GM23338 (cell line): ENCODE measurements around the gene GABRB3. TPM values are rescaled to one million over a fixed set of nuclear protein-coding genes. Genes with fewer than 3 reads are reported as not detected.

Source experiments
- ATAC-seq: fragments of 200-7000 bp; cut with Tn5 transposase; 3 replicates; pipeline ENCODE4 v1.9.1; 2020
- DNase-seq: peaks from one replicate; pipeline ENCODE4 v3.0.0-alpha.2; 2015; ENCODE audit warnings: low spot score
- H2AFZ ChIP-seq: fragments of 200-600 bp; sonication (generic); 2 replicates; pipeline ENCODE4 v1.8.0; 2016; ENCODE audit warnings: antibody characterized with exemption, mild to moderate bottlenecking, moderate library complexity
- H3F3A ChIP-seq: fragments of 200-600 bp; sonication (generic); replicated peaks from 2 replicates; pipeline ENCODE4 v1.8.0; 2017; ENCODE audit warnings: antibody characterized with exemption, mixed run types, low read depth
- H3K27ac ChIP-seq: fragments of 200-600 bp; sonication (generic); 2 replicates; pipeline ENCODE4 v1.6.1; 2016; ENCODE audit warnings: low read depth
- H3K27me3 ChIP-seq: fragments of 200-600 bp; sonication (generic); 2 replicates; pipeline ENCODE4 v1.8.0; 2016; ENCODE audit warnings: mild to moderate bottlenecking, mixed run types, moderate library complexity; ENCODE audit not compliant: insufficient read depth
- H3K36me3 ChIP-seq: fragments of 200-600 bp; sonication (generic); 2 replicates; pipeline ENCODE4 v1.8.0; 2016; ENCODE audit warnings: mild to moderate bottlenecking; ENCODE audit not compliant: insufficient read depth
- H3K4me1 ChIP-seq: fragments of 200-600 bp; sonication (generic); 2 replicates; pipeline ENCODE4 v1.8.0; 2016; ENCODE audit warnings: mild to moderate bottlenecking, moderate library complexity; ENCODE audit not compliant: insufficient read depth
- H3K4me2 ChIP-seq: fragments of 200-600 bp; sonication (generic); 2 replicates; pipeline ENCODE4 v1.7.1; 2017; ENCODE audit warnings: mixed run types
- H3K4me3 ChIP-seq: fragments of 200-600 bp; sonication (generic); 2 replicates; pipeline ENCODE4 v1.6.1; 2016; ENCODE audit warnings: mixed run types
- H3K79me2 ChIP-seq: fragments of 200-600 bp; sonication (generic); replicated peaks from 2 replicates; pipeline ENCODE4 v1.8.0; 2017; ENCODE audit warnings: mild to moderate bottlenecking; ENCODE audit not compliant: insufficient read depth
- H3K9me2 ChIP-seq: fragments of 200-600 bp; sonication (generic); 2 replicates; pipeline ENCODE4 v1.8.0; 2017; ENCODE audit not compliant: insufficient read depth
- H4K20me1 ChIP-seq: fragments of 200-600 bp; sonication (generic); replicated peaks from 2 replicates; pipeline ENCODE4 v1.8.0; 2017; ENCODE audit warnings: mild to moderate bottlenecking; ENCODE audit not compliant: insufficient read depth
- H3K27ac Mint-ChIP-seq: 2 replicates; pipeline ENCODE4 v1.8.0; 2020; ENCODE audit warnings: inconsistent platforms, mild to moderate bottlenecking, moderate library complexity, mixed read lengths
- H3K27me3 Mint-ChIP-seq: 3 replicates; pipeline ENCODE4 v1.8.0; 2022; ENCODE audit warnings: low read depth, mild to moderate bottlenecking, moderate library complexity, mixed read lengths, inconsistent platforms; ENCODE audit not compliant: insufficient read depth, poor library complexity
- H3K36me3 Mint-ChIP-seq: 3 replicates; pipeline ENCODE4 v1.8.0; 2021; ENCODE audit warnings: low read depth, mild to moderate bottlenecking, inconsistent platforms, moderate library complexity, mixed read lengths
- H3K4me1 Mint-ChIP-seq: 3 replicates; pipeline ENCODE4 v1.8.0; 2020; ENCODE audit warnings: mild to moderate bottlenecking, inconsistent platforms, mixed read lengths
- H3K4me3 Mint-ChIP-seq: 3 replicates; pipeline ENCODE4 v1.8.0; 2021; ENCODE audit warnings: moderate library complexity, mild to moderate bottlenecking, inconsistent platforms, mixed read lengths
- H3K9me3 Mint-ChIP-seq: 3 replicates; pipeline ENCODE4 v1.8.0; 2020; ENCODE audit warnings: moderate library complexity, mild to moderate bottlenecking, inconsistent platforms, mixed read lengths
- EZH2 ChIP-seq: fragments of 200-600 bp; sonication (generic); IDR thresholded peaks from one replicate; pipeline ENCODE4 v1.8.0; 2017; ENCODE audit warnings: antibody characterized with exemption, mild to moderate bottlenecking, low read depth; ENCODE audit not compliant: unreplicated experiment
- EZH2phosphoT487 ChIP-seq: fragments of 200-600 bp; sonication (generic); IDR thresholded peaks from one replicate; pipeline ENCODE4 v1.8.1; 2018; ENCODE audit warnings: antibody characterized with exemption; ENCODE audit not compliant: unreplicated experiment
- polyA plus RNA-seq: library from polyadenylated mRNA; unstranded; fragments of >200 nt; fragmentation: Nextera tagmentation; extraction: Ambion mirVana; gene quantifications from 2 replicates; pipeline ENCODE4 v1.2.1, GENCODE V29; 2016
- total RNA-seq: library from RNA; depleted of rRNA; stranded (reverse); fragments of >200 nt; shearing (Covaris generic); gene quantifications from 2 replicates; pipeline ENCODE4 v1.2.3, GENCODE V29; 2014
- TF ChIP-seq, protein P1 (sequence below), 2 experiments: fragments of 200-600 bp in 1 of 2; sonication (generic) in 1 of 2; conservative IDR thresholded peaks; 2 replicates each; pipeline versions ENCODE4 v1.5.1 to v1.6.1; 2016 to 2017; ENCODE audit warnings: antibody characterized with exemption in 2 of 2, low read depth in 2 of 2, mild to moderate bottlenecking in 2 of 2, moderate library complexity in 1 of 2
- TF ChIP-seq, protein P2 (sequence below): fragments of 250-450 bp; sonication (Bioruptor Pico); IDR thresholded peaks from 2 replicates; pipeline ENCODE4 v1.5.0; 2020; ENCODE audit warnings: mild to moderate bottlenecking, moderate library complexity

The GABRB3 gene
- total and polyA plus RNA-seq, 2 experiments from 2014 or later, result 56.5 to 131 TPM

DNA sequence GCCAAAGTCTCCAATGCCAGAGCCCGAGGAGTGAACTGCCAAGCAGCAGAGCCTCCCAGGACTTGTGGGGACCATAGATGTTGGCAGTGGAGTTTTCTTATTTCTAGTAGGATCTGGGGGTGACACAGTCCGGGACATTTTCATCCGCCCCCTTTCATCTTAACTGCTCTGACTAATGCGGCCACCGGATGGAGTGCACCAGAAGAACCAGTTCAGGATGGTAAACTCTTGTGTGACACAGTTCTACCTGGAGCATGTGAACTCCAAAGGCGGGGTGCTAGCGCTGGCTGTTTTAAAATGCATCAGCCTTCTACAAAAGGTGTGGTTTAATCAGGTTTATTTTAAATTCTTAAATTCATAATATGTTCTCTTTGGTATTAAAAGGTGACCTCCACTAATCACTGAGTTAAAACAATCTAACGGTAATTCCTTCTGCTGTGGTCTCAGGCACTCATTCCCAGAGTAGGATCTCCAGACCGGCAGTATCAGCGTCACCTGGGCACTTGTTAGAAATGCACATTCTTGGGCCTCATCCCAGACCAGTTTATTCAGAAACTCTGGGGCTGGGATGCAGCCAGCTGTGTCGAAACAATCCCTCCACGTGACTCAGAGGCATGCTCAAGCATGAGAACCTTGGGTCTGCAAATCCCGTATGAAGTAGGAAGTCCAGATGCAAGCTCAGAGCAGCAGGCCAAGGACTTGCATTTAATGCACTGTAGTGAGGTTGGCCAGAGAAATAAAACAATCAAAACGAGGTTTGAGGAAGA is 105.5 kb downstream of the GABRB3 start:
- Histone ChIP-seq H3K27ac (peak overlapping the region; percentile 20), H3K36me3 (no peaks in the 10 kb centered on the region), H4K20me1 (peaks cover 23% of the 10 kb centered on the region), H3K9me2 (no peaks in the 10 kb centered on the region), H3K4me1 (peaks cover 46% of the 10 kb centered on the region), H3K79me2 (peaks cover 95% of the 10 kb centered on the region), H3F3A (0 out of 2 replicates have a peak, but pooled peaks cover 4% of the 10 kb centered on the region), H2AFZ (no peak overlapping the region), H3K4me3 (no peak overlapping the region), H3K4me2 (peak overlapping the region; percentile 54), H3K27me3 (no peaks in the 10 kb centered on the region)
- ATAC-seq, result peak; percentile 16
- Mint-ChIP-seq H3K36me3 (no peaks in the 10 kb centered on the region), H3K4me1 (peaks cover 61% of the 10 kb centered on the region), H3K27me3 (peaks cover 14% of the 10 kb centered on the region), H3K27ac (peak overlapping the region; percentile 64), H3K9me3 (no peaks in the 10 kb centered on the region; the same call in 2 of the 3 replicates), H3K4me3 (no peak overlapping the region)
- TF ChIP-seq EZH2, result no peak
- TF ChIP-seq, protein P1, sequence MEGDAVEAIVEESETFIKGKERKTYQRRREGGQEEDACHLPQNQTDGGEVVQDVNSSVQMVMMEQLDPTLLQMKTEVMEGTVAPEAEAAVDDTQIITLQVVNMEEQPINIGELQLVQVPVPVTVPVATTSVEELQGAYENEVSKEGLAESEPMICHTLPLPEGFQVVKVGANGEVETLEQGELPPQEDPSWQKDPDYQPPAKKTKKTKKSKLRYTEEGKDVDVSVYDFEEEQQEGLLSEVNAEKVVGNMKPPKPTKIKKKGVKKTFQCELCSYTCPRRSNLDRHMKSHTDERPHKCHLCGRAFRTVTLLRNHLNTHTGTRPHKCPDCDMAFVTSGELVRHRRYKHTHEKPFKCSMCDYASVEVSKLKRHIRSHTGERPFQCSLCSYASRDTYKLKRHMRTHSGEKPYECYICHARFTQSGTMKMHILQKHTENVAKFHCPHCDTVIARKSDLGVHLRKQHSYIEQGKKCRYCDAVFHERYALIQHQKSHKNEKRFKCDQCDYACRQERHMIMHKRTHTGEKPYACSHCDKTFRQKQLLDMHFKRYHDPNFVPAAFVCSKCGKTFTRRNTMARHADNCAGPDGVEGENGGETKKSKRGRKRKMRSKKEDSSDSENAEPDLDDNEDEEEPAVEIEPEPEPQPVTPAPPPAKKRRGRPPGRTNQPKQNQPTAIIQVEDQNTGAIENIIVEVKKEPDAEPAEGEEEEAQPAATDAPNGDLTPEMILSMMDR (conservative IDR thresholded peaks at IDR 0.05; ENCODE audit: low read depth in 2 of 2), result peak; percentile 8 to 28; a peak in 1 of 4 replicates
- DNase-seq, result no peak

DNA sequence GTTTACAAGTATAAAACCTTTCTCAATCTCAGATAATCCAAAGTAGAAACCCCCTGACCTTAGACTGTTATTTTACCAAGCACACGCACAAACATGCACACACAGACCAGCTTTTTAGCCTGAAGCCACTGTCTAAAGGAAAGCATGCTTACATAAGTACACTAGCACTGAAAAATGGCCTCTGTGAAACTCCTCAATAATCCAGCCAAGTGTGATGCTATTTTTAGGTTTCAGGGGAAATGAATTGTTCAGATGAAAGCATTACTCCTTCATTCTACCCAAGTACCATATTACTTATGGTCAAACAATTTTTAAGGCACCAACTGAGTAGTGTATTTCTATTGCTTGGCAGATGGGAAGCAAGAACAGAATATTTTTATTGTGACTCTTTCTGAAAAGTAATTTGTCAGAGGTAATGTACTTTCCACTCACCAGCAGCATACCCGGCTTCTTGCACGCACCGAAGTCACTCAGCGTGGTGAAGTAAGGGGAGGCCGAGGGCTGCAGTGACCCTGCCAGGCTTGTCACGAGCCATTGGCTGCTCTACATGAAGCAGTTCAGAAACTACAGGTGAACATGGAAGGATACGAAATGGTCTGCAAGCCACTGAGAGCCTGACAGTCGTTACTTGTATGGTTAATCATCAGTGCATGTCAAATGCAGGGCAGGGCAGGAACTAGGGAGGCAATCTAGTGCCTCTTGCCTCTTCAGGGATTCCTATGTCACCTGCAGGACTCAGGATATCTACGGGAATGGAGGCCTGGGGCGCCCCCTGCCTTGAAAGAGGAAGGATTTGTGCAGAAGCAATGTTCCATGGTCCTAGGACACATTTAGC is 106.7 kb downstream of the GABRB3 start:
- DNase-seq (peak; percentile 84), ATAC-seq (peak; percentile 83)
- H3K27me3 ChIP-seq, result no peaks in the 10 kb centered on the region
- no peak overlapping the region for H3K4me3 ChIP-seq
- Mint-ChIP-seq H3K27ac (peak overlapping the region; percentile 7; the same call in 1 of the 2 replicates), H3K36me3 (no peaks in the 10 kb centered on the region), H3K4me1 (peaks cover 66% of the 10 kb centered on the region), H3K9me3 (no peaks in the 10 kb centered on the region; the same call in 2 of the 3 replicates), H3K27me3 (peaks cover 15% of the 10 kb centered on the region), H3K4me3 (no peak overlapping the region)
- peak overlapping the region; percentile 20 for H3K27ac ChIP-seq
- H3K36me3 ChIP-seq, result no peaks in the 10 kb centered on the region
- H3K4me1 ChIP-seq, result peaks cover 46% of the 10 kb centered on the region
- no peak overlapping the region for H3K4me2 ChIP-seq
- H3K79me2 ChIP-seq, result peaks cover 94% of the 10 kb centered on the region
- 0 out of 2 replicates have a peak, but pooled peaks cover 4% of the 10 kb centered on the region for H3F3A ChIP-seq
- TF ChIP-seq, protein P2, sequence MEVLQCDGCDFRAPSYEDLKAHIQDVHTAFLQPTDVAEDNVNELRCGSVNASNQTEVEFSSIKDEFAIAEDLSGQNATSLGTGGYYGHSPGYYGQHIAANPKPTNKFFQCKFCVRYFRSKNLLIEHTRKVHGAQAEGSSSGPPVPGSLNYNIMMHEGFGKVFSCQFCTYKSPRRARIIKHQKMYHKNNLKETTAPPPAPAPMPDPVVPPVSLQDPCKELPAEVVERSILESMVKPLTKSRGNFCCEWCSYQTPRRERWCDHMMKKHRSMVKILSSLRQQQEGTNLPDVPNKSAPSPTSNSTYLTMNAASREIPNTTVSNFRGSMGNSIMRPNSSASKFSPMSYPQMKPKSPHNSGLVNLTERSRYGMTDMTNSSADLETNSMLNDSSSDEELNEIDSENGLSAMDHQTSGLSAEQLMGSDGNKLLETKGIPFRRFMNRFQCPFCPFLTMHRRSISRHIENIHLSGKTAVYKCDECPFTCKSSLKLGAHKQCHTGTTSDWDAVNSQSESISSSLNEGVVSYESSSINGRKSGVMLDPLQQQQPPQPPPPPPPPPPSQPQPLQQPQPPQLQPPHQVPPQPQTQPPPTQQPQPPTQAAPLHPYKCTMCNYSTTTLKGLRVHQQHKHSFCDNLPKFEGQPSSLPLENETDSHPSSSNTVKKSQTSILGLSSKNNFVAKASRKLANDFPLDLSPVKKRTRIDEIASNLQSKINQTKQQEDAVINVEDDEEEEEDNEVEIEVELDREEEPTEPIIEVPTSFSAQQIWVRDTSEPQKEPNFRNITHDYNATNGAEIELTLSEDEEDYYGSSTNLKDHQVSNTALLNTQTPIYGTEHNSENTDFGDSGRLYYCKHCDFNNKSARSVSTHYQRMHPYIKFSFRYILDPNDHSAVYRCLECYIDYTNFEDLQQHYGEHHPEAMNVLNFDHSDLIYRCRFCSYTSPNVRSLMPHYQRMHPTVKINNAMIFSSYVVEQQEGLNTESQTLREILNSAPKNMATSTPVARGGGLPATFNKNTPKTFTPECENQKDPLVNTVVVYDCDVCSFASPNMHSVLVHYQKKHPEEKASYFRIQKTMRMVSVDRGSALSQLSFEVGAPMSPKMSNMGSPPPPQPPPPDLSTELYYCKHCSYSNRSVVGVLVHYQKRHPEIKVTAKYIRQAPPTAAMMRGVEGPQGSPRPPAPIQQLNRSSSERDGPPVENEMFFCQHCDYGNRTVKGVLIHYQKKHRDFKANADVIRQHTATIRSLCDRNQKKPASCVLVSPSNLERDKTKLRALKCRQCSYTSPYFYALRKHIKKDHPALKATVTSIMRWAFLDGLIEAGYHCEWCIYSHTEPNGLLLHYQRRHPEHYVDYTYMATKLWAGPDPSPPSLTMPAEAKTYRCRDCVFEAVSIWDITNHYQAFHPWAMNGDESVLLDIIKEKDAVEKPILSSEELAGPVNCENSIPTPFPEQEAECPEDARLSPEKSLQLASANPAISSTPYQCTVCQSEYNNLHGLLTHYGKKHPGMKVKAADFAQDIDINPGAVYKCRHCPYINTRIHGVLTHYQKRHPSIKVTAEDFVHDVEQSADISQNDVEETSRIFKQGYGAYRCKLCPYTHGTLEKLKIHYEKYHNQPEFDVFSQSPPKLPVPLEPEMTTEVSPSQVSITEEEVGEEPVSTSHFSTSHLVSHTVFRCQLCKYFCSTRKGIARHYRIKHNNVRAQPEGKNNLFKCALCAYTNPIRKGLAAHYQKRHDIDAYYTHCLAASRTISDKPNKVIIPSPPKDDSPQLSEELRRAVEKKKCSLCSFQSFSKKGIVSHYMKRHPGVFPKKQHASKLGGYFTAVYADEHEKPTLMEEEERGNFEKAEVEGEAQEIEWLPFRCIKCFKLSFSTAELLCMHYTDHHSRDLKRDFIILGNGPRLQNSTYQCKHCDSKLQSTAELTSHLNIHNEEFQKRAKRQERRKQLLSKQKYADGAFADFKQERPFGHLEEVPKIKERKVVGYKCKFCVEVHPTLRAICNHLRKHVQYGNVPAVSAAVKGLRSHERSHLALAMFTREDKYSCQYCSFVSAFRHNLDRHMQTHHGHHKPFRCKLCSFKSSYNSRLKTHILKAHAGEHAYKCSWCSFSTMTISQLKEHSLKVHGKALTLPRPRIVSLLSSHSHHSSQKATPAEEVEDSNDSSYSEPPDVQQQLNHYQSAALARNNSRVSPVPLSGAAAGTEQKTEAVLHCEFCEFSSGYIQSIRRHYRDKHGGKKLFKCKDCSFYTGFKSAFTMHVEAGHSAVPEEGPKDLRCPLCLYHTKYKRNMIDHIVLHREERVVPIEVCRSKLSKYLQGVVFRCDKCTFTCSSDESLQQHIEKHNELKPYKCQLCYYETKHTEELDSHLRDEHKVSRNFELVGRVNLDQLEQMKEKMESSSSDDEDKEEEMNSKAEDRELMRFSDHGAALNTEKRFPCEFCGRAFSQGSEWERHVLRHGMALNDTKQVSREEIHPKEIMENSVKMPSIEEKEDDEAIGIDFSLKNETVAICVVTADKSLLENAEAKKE (CRISPR knock-in tag), result 0 out of 2 replicates have a peak, but pooled peaks have one; percentile 38
- TF ChIP-seq, protein P1 (conservative IDR thresholded peaks at IDR 0.05; ENCODE audit: low read depth in 2 of 2), result peak; percentile 62 to 84
- TF ChIP-seq EZH2phosphoT487, result no peak
- peaks cover 23% of the 10 kb centered on the region for H4K20me1 ChIP-seq
- no peak overlapping the region for H2AFZ ChIP-seq
- H3K9me2 ChIP-seq, result no peaks in the 10 kb centered on the region
